CD8-positive, alpha-beta memory T cell (primary cell): ENCODE measurements around the gene ITGA6. TPM values are rescaled to one million over a fixed set of nuclear protein-coding genes. Genes with fewer than 3 reads are reported as not detected.

Source experiments
- CTCF ChIA-PET: fragments of 350-600 bp; sonication (Branson Sonifier 250); formaldehyde crosslinking; loops from one replicate; lab custom pipeline; 2021; ENCODE audit warnings: antibody characterized with exemption; lab: Charles Lee
- POLR2A ChIA-PET: fragments of 350-600 bp; sonication (Branson Sonifier 250); formaldehyde crosslinking; loops from one replicate; lab custom pipeline; 2021; ENCODE audit warnings: antibody characterized with exemption; lab: Charles Lee
- DNase-seq, 5 donors: peaks; one replicate each; pipeline versions ENCODE4 v3.0.0 to v3.0.0-alpha.2; 2020 to 2022; ENCODE audit warnings: mixed read lengths in 1 of 5
- H3K27ac ChIP-seq: one replicate; pipeline ENCODE4 v1.7.0; 2013; ENCODE audit warnings: low read depth, mild to moderate bottlenecking, low read length, moderate library complexity
- H3K27me3 ChIP-seq: 2 replicates; pipeline ENCODE4 v1.7.0; 2013; ENCODE audit warnings: low read length, mild to moderate bottlenecking; ENCODE audit not compliant: insufficient read depth, poor library complexity, severe bottlenecking
- H3K36me3 ChIP-seq: 2 replicates; pipeline ENCODE4 v1.7.0; 2013; ENCODE audit warnings: mild to moderate bottlenecking, low read length, moderate library complexity; ENCODE audit not compliant: insufficient read depth
- H3K4me1 ChIP-seq: 2 replicates; pipeline ENCODE4 v1.7.0; 2013; ENCODE audit warnings: mild to moderate bottlenecking, low read length, moderate library complexity; ENCODE audit not compliant: insufficient read depth
- H3K4me3 ChIP-seq: 2 replicates; pipeline ENCODE4 v1.7.0; 2013; ENCODE audit warnings: mild to moderate bottlenecking, low read length
- H3K9me3 ChIP-seq: 2 replicates; pipeline ENCODE4 v1.7.0; 2013; ENCODE audit warnings: mild to moderate bottlenecking, low read length
- H3K27ac Mint-ChIP-seq, 8 donors: one replicate each; pipeline ENCODE4 v1.8.0; 2020 to 2021; ENCODE audit warnings: mixed read lengths in 8 of 8, mild to moderate bottlenecking in 6 of 8, inconsistent platforms in 3 of 8, moderate library complexity in 3 of 8
- H3K27me3 Mint-ChIP-seq, 2 donors: one replicate each; pipeline ENCODE4 v1.8.0; 2020 to 2021; ENCODE audit warnings: mixed read lengths in 2 of 2, mild to moderate bottlenecking in 1 of 2, moderate library complexity in 1 of 2
- H3K36me3 Mint-ChIP-seq, 3 donors: one replicate each; pipeline ENCODE4 v1.8.0; 2020 to 2021; ENCODE audit warnings: mixed read lengths in 3 of 3, inconsistent platforms in 1 of 3, mild to moderate bottlenecking in 1 of 3
- H3K4me1 Mint-ChIP-seq, 3 donors: one replicate each; pipeline ENCODE4 v1.8.0; 2020 to 2021; ENCODE audit warnings: mixed read lengths in 3 of 3, inconsistent platforms in 1 of 3, mild to moderate bottlenecking in 1 of 3
- H3K4me3 Mint-ChIP-seq, 7 donors: one replicate each; pipeline ENCODE4 v1.8.0; 2020 to 2021; ENCODE audit warnings: mixed read lengths in 7 of 7, mild to moderate bottlenecking in 6 of 7, moderate library complexity in 4 of 7, inconsistent platforms in 2 of 7
- H3K9me3 Mint-ChIP-seq, 5 donors: one replicate each; pipeline ENCODE4 v1.8.0; 2020 to 2022; ENCODE audit warnings: mixed read lengths in 5 of 5, mild to moderate bottlenecking in 3 of 5, moderate library complexity in 2 of 5, inconsistent platforms in 1 of 5
- polyA plus RNA-seq: library from polyadenylated mRNA; unstranded; fragments of 300-500 nt; fragmentation: Illumina TruSeq; gene quantifications from one replicate; pipeline ENCODE4 v1.2.3, GENCODE V29; 2021
- total RNA-seq, 2 experiments: library from RNA; stranded (reverse); gene quantifications; one replicate each; pipeline ENCODE4 v1.2.3, GENCODE V29; 2021

ITGA6 gene
- total and polyA plus RNA-seq, 3 experiments from 2014 or later, result 8.0 to 39.4 (median 9.0) TPM

DNA sequence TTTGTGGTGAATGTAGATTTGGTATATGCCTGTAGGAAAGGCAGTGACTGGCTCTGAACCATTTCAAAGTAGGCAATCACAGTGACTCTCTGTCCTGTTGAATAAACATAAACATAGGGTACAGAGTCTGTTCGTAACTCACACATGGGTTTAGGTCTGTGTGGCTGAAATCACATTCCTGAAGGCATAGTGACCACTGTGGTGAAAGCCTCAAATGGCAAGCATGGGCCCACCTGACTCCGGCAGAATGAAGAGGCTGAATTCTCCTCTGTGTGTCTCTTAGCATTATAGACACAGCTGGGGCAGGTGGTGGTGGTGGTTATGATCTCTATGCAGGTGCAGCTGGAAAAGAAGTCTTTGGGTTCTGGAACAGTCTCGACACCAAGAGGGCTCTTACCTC lies 61.2 kb downstream of the ITGA6 start:
- Mint-ChIP-seq H3K36me3 (peaks cover 8 to 92% (median 46%) of the 10 kb centered on the region in 3 donors), H3K27ac (peak overlapping the region in 2 of 8 donors; percentile 17), H3K9me3 (no peaks in the 10 kb centered on the region), H3K4me1 (peaks cover 10 to 20% (median 16%) of the 10 kb centered on the region in 3 donors), H3K4me3 (no peak overlapping the region), H3K27me3 (peaks cover 0 to 2% of the 10 kb centered on the region in 2 donors)
- Histone ChIP-seq H3K4me3 (no peak overlapping the region), H3K9me3 (no peaks in the 10 kb centered on the region), H3K27me3 (no peaks in the 10 kb centered on the region), H3K4me1 (peaks cover 35% of the 10 kb centered on the region), H3K36me3 (peaks cover 43% of the 10 kb centered on the region), H3K27ac (no peak overlapping the region)
- DNase-seq, result no peak
- CTCF ChIA-PET, result interaction anchor here (0.8 kb wide), 1 partner anchor 26 kb away, joined by 3 read pairs; no protein-coding TSS in a partner anchor
- POLR2A ChIA-PET, result no interaction called here

DNA sequence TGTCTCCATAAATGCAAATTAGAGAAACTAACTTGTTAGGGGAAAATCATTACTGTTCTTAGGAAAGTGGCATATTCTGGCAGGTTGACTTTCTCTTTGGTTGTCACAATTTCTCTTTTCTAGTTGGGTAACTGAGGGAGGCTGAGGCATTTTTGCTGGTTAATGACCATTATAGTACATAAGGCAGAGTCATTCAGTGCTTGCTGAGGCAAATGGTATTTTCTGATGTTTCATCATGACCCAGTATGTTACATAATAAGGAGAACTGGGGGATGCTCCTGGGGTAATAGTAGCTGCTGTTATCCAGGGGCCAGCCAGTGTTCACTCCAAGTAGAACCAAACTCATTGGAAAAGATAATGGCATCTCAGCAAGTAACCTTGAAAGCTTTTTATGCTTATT lies 62.3 kb downstream of the ITGA6 start:
- Mint-ChIP-seq H3K27ac (peak overlapping the region in 4 of 8 donors; percentile 6 to 42 (median 23)), H3K9me3 (no peaks in the 10 kb centered on the region), H3K4me1 (peaks cover 8 to 26% (median 20%) of the 10 kb centered on the region in 3 donors), H3K36me3 (peaks cover 8 to 96% (median 40%) of the 10 kb centered on the region in 3 donors), H3K4me3 (no peak overlapping the region), H3K27me3 (peaks cover 0 to 2% of the 10 kb centered on the region in 2 donors)
- ChIA-PET CTCF (no interaction called here), POLR2A (no interaction called here)
- Histone ChIP-seq H3K4me3 (no peak overlapping the region), H3K4me1 (peaks cover 38% of the 10 kb centered on the region), H3K27ac (no peak overlapping the region), H3K27me3 (no peaks in the 10 kb centered on the region), H3K9me3 (no peaks in the 10 kb centered on the region), H3K36me3 (peaks cover 43% of the 10 kb centered on the region)
- no peak for DNase-seq

DNA sequence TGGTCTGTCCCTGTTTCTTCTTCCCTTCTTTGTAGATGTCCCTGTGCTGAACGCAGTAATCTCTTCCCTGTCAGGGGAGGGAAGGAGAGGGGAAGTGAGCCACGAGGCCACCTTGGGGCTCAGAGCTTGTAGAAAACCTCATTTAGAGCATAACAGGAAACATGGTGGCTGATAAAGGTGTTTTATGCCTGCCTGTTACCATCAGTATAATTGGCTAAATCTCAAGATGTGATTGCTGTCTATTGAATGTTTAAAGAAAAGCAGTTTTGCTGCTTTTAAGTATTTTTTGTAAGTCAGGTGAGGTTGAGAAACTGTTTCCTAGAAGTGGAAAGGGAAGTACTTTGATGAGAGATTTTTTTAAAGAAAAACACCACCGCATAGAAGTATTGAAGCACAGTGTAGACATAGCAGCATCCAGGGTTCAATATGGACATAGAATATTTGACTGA lies 68.8 kb downstream of the ITGA6 start:
- DNase-seq, result peak in 2 of 5 donors; percentile 27 to 82
- Histone ChIP-seq H3K36me3 (peaks cover 5% of the 10 kb centered on the region), H3K4me3 (peak overlapping the region; percentile 13), H3K27ac (no peak overlapping the region), H3K9me3 (no peaks in the 10 kb centered on the region), H3K4me1 (peaks cover 71% of the 10 kb centered on the region), H3K27me3 (no peaks in the 10 kb centered on the region)
- H3K9me3 Mint-ChIP-seq, result no peaks in the 10 kb centered on the region
- peak overlapping the region; percentile 66 to 95 (median 86) for H3K27ac Mint-ChIP-seq
- peaks cover 35 to 53% (median 51%) of the 10 kb centered on the region in 3 donors for H3K4me1 Mint-ChIP-seq
- peaks cover 36 to 88% (median 37%) of the 10 kb centered on the region in 3 donors for H3K36me3 Mint-ChIP-seq
- H3K4me3 Mint-ChIP-seq, result peak overlapping the region in 5 of 7 donors; percentile 46 to 68 (median 64)
- CTCF ChIA-PET, result interaction anchor here (0.6 to 1.8 kb wide), 2 partner anchors 30 to 1588 kb away, joined by 3 to 6 read pairs; no protein-coding TSS in a partner anchor
- POLR2A ChIA-PET, result no interaction called here
- H3K27me3 Mint-ChIP-seq, result no peaks in the 10 kb centered on the region

DNA sequence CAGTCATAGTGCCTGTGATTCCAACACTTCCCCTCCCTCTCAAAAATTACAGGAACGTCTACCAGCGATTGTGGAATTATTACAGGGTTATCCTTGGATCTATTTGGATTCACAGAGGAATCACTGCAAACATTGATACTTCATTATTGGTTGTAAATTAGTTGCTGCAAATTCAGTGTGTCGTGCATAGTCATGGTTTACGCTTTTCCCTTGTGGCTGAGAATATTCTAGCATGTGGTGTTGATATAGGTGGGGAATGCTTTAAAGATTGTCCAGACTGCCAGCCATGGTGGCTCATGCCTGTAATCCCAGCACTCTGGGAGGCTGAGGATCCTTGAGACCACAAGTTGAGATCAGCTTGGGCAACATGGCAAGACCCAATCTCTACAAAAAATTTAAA lies 79.8 kb downstream of the ITGA6 start:
- no peak overlapping the region for H3K4me3 ChIP-seq
- Mint-ChIP-seq H3K36me3 (peaks cover 9 to 59% (median 35%) of the 10 kb centered on the region in 3 donors), H3K27me3 (no peaks in the 10 kb centered on the region), H3K4me3 (no peak overlapping the region), H3K27ac (peak overlapping the region in 1 of 8 donors; percentile 36), H3K4me1 (peaks cover 13 to 18% (median 14%) of the 10 kb centered on the region in 3 donors), H3K9me3 (peaks cover 4 to 13% (median 5%) of the 10 kb centered on the region in 5 donors)
- DNase-seq, result no peak
- H3K9me3 ChIP-seq, result peaks cover 2% of the 10 kb centered on the region
- no peak overlapping the region for H3K27ac ChIP-seq
- POLR2A ChIA-PET, result no interaction called here
- peaks cover 22% of the 10 kb centered on the region for H3K36me3 ChIP-seq
- CTCF ChIA-PET, result no interaction called here
- peaks cover 18% of the 10 kb centered on the region for H3K4me1 ChIP-seq
- no peaks in the 10 kb centered on the region for H3K27me3 ChIP-seq

DNA sequence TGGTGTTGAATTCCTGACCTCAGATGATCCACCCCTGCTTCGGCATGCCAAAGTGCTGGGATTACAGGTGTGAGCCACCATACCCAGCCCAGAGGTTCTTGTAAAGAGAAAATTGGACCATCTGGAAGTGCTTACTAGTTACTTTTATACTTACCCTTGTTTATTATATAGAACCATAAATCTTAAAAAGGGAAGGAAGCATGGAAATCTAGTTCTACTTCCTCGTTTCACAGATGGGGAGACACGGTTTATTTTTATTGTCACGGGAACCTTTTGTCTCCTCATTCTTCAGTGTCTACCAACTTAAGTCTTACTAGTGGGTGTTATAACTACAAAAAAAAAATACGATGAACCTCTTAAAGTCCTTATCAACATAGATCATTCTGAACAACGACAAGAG lies 82.7 kb downstream of the ITGA6 start:
- H3K27me3 Mint-ChIP-seq, result no peaks in the 10 kb centered on the region
- H3K9me3 ChIP-seq, result peaks cover 14% of the 10 kb centered on the region
- ChIA-PET POLR2A (no interaction called here), CTCF (no interaction called here)
- no peak for DNase-seq
- peaks cover 21% of the 10 kb centered on the region for H3K4me1 ChIP-seq
- no peak overlapping the region for H3K27ac ChIP-seq
- peaks cover 21 to 38% (median 34%) of the 10 kb centered on the region in 3 donors for H3K36me3 Mint-ChIP-seq
- H3K9me3 Mint-ChIP-seq, result peaks cover 12 to 26% (median 25%) of the 10 kb centered on the region in 5 donors
- peak overlapping the region in 3 of 7 donors; percentile 20 to 44 (median 26) for H3K4me3 Mint-ChIP-seq
- peaks cover 13 to 18% (median 14%) of the 10 kb centered on the region in 3 donors for H3K4me1 Mint-ChIP-seq
- peak overlapping the region in 5 of 8 donors; percentile 4 to 64 (median 25) for H3K27ac Mint-ChIP-seq
- peaks cover 4% of the 10 kb centered on the region for H3K36me3 ChIP-seq
- no peak overlapping the region for H3K4me3 ChIP-seq
- no peaks in the 10 kb centered on the region for H3K27me3 ChIP-seq

DNA sequence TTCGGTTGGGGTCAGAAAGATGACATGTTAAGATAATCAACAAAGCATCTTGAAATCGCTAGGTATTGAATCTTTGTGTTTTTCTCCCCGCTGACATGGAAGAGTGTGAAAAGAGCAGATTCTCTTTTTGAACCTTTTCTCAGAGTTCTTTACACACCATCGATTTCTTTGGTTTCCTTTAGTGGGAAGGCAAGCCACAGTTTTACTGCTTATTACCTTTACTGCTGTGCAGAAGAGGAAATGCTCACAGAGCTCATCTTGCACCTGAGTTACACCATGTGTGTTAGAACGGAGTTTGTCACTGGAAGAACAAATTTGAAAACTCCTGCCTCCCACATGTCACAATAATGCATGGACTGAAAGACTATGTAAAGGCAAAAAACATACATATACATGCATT lies 83.2 kb downstream of the ITGA6 start:
- Histone ChIP-seq H3K4me1 (peaks cover 21% of the 10 kb centered on the region), H3K27ac (no peak overlapping the region), H3K27me3 (no peaks in the 10 kb centered on the region), H3K9me3 (peaks cover 14% of the 10 kb centered on the region), H3K36me3 (no peaks in the 10 kb centered on the region), H3K4me3 (no peak overlapping the region)
- peaks cover 12 to 26% (median 25%) of the 10 kb centered on the region in 5 donors for H3K9me3 Mint-ChIP-seq
- ChIA-PET CTCF (no interaction called here), POLR2A (no interaction called here)
- DNase-seq, result peak in 1 of 5 donors; percentile 22
- peaks cover 13 to 18% (median 14%) of the 10 kb centered on the region in 3 donors for H3K4me1 Mint-ChIP-seq
- H3K27ac Mint-ChIP-seq, result peak overlapping the region in 7 of 8 donors; percentile 4 to 64 (median 25)
- H3K27me3 Mint-ChIP-seq, result no peaks in the 10 kb centered on the region
- H3K36me3 Mint-ChIP-seq, result peaks cover 19 to 37% (median 34%) of the 10 kb centered on the region in 3 donors
- peak overlapping the region in 3 of 7 donors; percentile 20 to 44 (median 26) for H3K4me3 Mint-ChIP-seq

GRCh38 chr2:172512810-172513523 lies 85.6 kb downstream of the ITGA6 start:
- Mint-ChIP-seq H3K27ac (peak overlapping the region in 1 of 8 donors; percentile 27), H3K27me3 (no peaks in the 10 kb centered on the region), H3K4me1 (peaks cover 13 to 18% (median 14%) of the 10 kb centered on the region in 3 donors), H3K36me3 (peaks cover 9 to 43% (median 16%) of the 10 kb centered on the region in 3 donors), H3K9me3 (peaks cover 12 to 26% (median 26%) of the 10 kb centered on the region in 5 donors), H3K4me3 (no peak overlapping the region)
- H3K4me3 ChIP-seq, result no peak overlapping the region
- H3K4me1 ChIP-seq, result peaks cover 21% of the 10 kb centered on the region
- H3K36me3 ChIP-seq, result no peaks in the 10 kb centered on the region
- ChIA-PET POLR2A (no interaction called here), CTCF (no interaction called here)
- DNase-seq, result no peak
- H3K9me3 ChIP-seq, result peaks cover 14% of the 10 kb centered on the region
- no peaks in the 10 kb centered on the region for H3K27me3 ChIP-seq
- no peak overlapping the region for H3K27ac ChIP-seq

GRCh38 chr2:172513524-172513900 lies 86.1 kb downstream of the ITGA6 start:
- DNase-seq, result no peak
- Mint-ChIP-seq H3K4me3 (no peak overlapping the region), H3K27me3 (no peaks in the 10 kb centered on the region), H3K27ac (no peak overlapping the region), H3K4me1 (peaks cover 13 to 18% (median 14%) of the 10 kb centered on the region in 3 donors), H3K36me3 (peaks cover 5 to 49% (median 11%) of the 10 kb centered on the region in 3 donors), H3K9me3 (peaks cover 12 to 26% (median 26%) of the 10 kb centered on the region in 5 donors)
- Histone ChIP-seq H3K4me3 (no peak overlapping the region), H3K4me1 (peaks cover 21% of the 10 kb centered on the region), H3K36me3 (no peaks in the 10 kb centered on the region), H3K27me3 (no peaks in the 10 kb centered on the region), H3K27ac (no peak overlapping the region), H3K9me3 (peaks cover 14% of the 10 kb centered on the region)
- ChIA-PET CTCF (no interaction called here), POLR2A (no interaction called here)
